GM21723 (cell line): ENCODE data around the gene MESP1.

Experiments used
- ATAC-seq: cut with Tn5 transposase; IDR thresholded peaks from one replicate; pipeline ENCODE4 v1.9.1; 2021; ENCODE audit warnings: mild to moderate bottlenecking, moderate library complexity; ENCODE audit not compliant: unreplicated experiment

The MESP1 gene

GRCh38 chr15:89732451-89733172 is 18.4 kb downstream of the MESP1 start:
- ATAC-seq: no peak

- ATAC-seq: no peak
These were observed 19.8 kb downstream of the MESP1 start for GRCh38 chr15:89731275-89731674.

GRCh38 chr15:89728254-89728653 is 22.8 kb downstream of the MESP1 start:
- ATAC-seq: no peak

GRCh38 chr15:89725064-89725463 is 26.0 kb downstream of the MESP1 start:
- ATAC-seq: no peak

- no peak for ATAC-seq
These were observed 26.4 kb downstream of the MESP1 start for GRCh38 chr15:89724621-89725020.

- no peak for ATAC-seq
These were observed 28.0 kb downstream of the MESP1 start for GRCh38 chr15:89723031-89723430.

- no peak for ATAC-seq
These were observed 36.3 kb downstream of the MESP1 start for GRCh38 chr15:89714775-89715174.

GRCh38 chr15:89707577-89707976 is 43.5 kb downstream of the MESP1 start:
- ATAC-seq: no peak

- no peak for ATAC-seq
These were observed 46.6 kb downstream of the MESP1 start for GRCh38 chr15:89704411-89704810.
